HepG2 (cell line): ENCODE results near the gene HNF1B. TPM values are rescaled to one million over a fixed set of nuclear protein-coding genes. Genes with fewer than 3 reads are reported as not detected.
A peak's percentile ranks its signal among the peaks of the same experiment; 100 is the strongest.

ENCODE experiments used
- AGO1 ChIP-seq: fragments of 200-400 bp; formaldehyde crosslinking; IDR thresholded peaks from 2 replicates; pipeline ENCODE4 v1.6.1; 2017; ENCODE audit warnings: mild to moderate bottlenecking, low read depth, low read length, moderate library complexity; ENCODE audit not compliant: poor library complexity, severe bottlenecking
- CBX5 ChIP-seq: sonication (generic); formaldehyde crosslinking; IDR thresholded peaks from 2 replicates; pipeline ENCODE4 v1.4.0; 2020; ENCODE audit warnings: missing genetic modification reagents, borderline replicate concordance
- HDAC2 ChIP-seq: sonication (generic); formaldehyde crosslinking; IDR thresholded peaks from 2 replicates; pipeline ENCODE4 v1.4.0; 2020; ENCODE audit warnings: missing genetic modification reagents
- HIVEP1 ChIP-seq: sonication (generic); formaldehyde crosslinking; IDR thresholded peaks from 2 replicates; pipeline ENCODE4 v1.4.0; 2020; ENCODE audit warnings: mild to moderate bottlenecking, missing genetic modification reagents
- HNF1B ChIP-seq: sonication (generic); formaldehyde crosslinking; IDR thresholded peaks from 2 replicates; pipeline ENCODE4 v1.5.1; 2020; ENCODE audit warnings: mild to moderate bottlenecking, moderate library complexity, missing genetic modification reagents
- HNRNPL ChIP-seq: fragments of 200-400 bp; formaldehyde crosslinking; IDR thresholded peaks from 2 replicates; pipeline ENCODE4 v1.6.1; 2017; ENCODE audit warnings: mild to moderate bottlenecking, low read depth, low read length
- IKZF5 ChIP-seq: IDR thresholded peaks from 2 replicates; pipeline ENCODE4 v1.6.1; 2018; ENCODE audit warnings: missing genetic modification reagents, mild to moderate bottlenecking, missing compliant biosample characterization
- JDP2 ChIP-seq: sonication (generic); formaldehyde crosslinking; IDR thresholded peaks from 2 replicates; pipeline ENCODE4 v1.8.1; 2022; ENCODE audit warnings: missing genetic modification reagents, borderline replicate concordance
- KLF12 ChIP-seq: sonication (generic); formaldehyde crosslinking; IDR thresholded peaks from 2 replicates; pipeline ENCODE4 v1.4.0; 2020; ENCODE audit warnings: missing genetic modification reagents, borderline replicate concordance
- MAZ ChIP-seq, 2 experiments: sonication (generic) in 1 of 2; formaldehyde crosslinking in 1 of 2; IDR thresholded peaks; 2 replicates each; pipeline versions ENCODE4 v1.5.0 to v1.6.1; 2012 to 2020; ENCODE audit warnings: low read depth in 2 of 2, mild to moderate bottlenecking in 2 of 2, borderline replicate concordance in 1 of 2, improper control_type of control experiment in 1 of 2, low read length in 1 of 2, missing genetic modification reagents in 1 of 2, moderate library complexity in 1 of 2
- NFYC ChIP-seq: IDR thresholded peaks from 2 replicates; pipeline ENCODE4 v1.6.1; 2016; ENCODE audit warnings: missing genetic modification reagents, missing compliant biosample characterization
- NR2F2 ChIP-seq: IDR thresholded peaks from 2 replicates; pipeline ENCODE4 v1.6.1; 2012; ENCODE audit warnings: low read depth, inconsistent platforms, borderline replicate concordance
- POGZ ChIP-seq: sonication (generic); formaldehyde crosslinking; IDR thresholded peaks from 2 replicates; pipeline ENCODE4 v1.4.0; 2020; ENCODE audit warnings: mild to moderate bottlenecking, missing genetic modification reagents
- RFX1 ChIP-seq: fragments of 450-650 bp; IDR thresholded peaks from 2 replicates; pipeline ENCODE4 v1.6.1; 2017
- RXRA ChIP-seq: sonication (generic); formaldehyde crosslinking; IDR thresholded peaks from 2 replicates; pipeline ENCODE4 v1.5.1; 2020; ENCODE audit warnings: missing genetic modification reagents
- SMAD3 ChIP-seq: sonication (generic); formaldehyde crosslinking; IDR thresholded peaks from 2 replicates; pipeline ENCODE4 v1.4.0; 2020; ENCODE audit warnings: missing genetic modification reagents
- SNAPC2 ChIP-seq: sonication (generic); formaldehyde crosslinking; IDR thresholded peaks from 2 replicates; pipeline ENCODE4 v1.8.1; 2022; ENCODE audit warnings: mild to moderate bottlenecking, missing genetic modification reagents
- SRSF9 ChIP-seq: fragments of 200-400 bp; formaldehyde crosslinking; IDR thresholded peaks from 2 replicates; pipeline ENCODE4 v1.6.1; 2018; ENCODE audit warnings: borderline replicate concordance, mild to moderate bottlenecking, low read depth, low read length; ENCODE audit not compliant: insufficient read depth, poor library complexity, severe bottlenecking
- TEAD2 ChIP-seq: sonication (generic); formaldehyde crosslinking; IDR thresholded peaks from 2 replicates; pipeline ENCODE4 v1.9.0; 2021; ENCODE audit warnings: missing genetic modification reagents
- ZFAT ChIP-seq: sonication (generic); formaldehyde crosslinking; conservative IDR thresholded peaks from 2 replicates; pipeline ENCODE4 v1.8.1; 2023; ENCODE audit warnings: missing genetic modification reagents, inconsistent platforms
- ZFP91 ChIP-seq: sonication (generic); formaldehyde crosslinking; IDR thresholded peaks from 2 replicates; pipeline ENCODE4 v1.9.0; 2022; ENCODE audit warnings: missing genetic modification reagents, mild to moderate bottlenecking, borderline replicate concordance
- ZNF235 ChIP-seq: sonication (generic); formaldehyde crosslinking; IDR thresholded peaks from 2 replicates; pipeline ENCODE4 v1.8.1; 2023; ENCODE audit warnings: mild to moderate bottlenecking, missing genetic modification reagents, borderline replicate concordance
- ZNF260 ChIP-seq: sonication (generic); formaldehyde crosslinking; IDR thresholded peaks from 2 replicates; pipeline ENCODE4 v1.4.0; 2020; ENCODE audit warnings: missing genetic modification reagents, low read depth, mild to moderate bottlenecking, borderline replicate concordance
- ZNF512 ChIP-seq: sonication (generic); formaldehyde crosslinking; IDR thresholded peaks from 2 replicates; pipeline ENCODE4 v1.4.0; 2020; ENCODE audit warnings: mild to moderate bottlenecking, missing genetic modification reagents
- ZNF883 ChIP-seq: sonication (generic); formaldehyde crosslinking; IDR thresholded peaks from 2 replicates; pipeline ENCODE4 v1.5.1; 2020; ENCODE audit warnings: mild to moderate bottlenecking, missing genetic modification reagents; ENCODE audit errors: not compliant biosample characterization
- ZSCAN30 ChIP-seq: sonication (generic); formaldehyde crosslinking; IDR thresholded peaks from 2 replicates; pipeline ENCODE4 v1.5.0; 2020; ENCODE audit warnings: mild to moderate bottlenecking, missing genetic modification reagents
- polyA plus RNA-seq, 8 experiments: library from polyadenylated mRNA; depleted of rRNA in 3 of 8; stranded (reverse) in 7 of 8; unstranded in 1 of 8; fragments of >200 nt; fragmentation: Illumina TruSeq in 4 of 8; extraction: Trizol in 4 of 8; gene quantifications; 2 replicates each; pipeline versions ENCODE4 v1.2.1 to v1.2.3, GENCODE V29; 2011 to 2016; ENCODE audit warnings: low read depth in 4 of 8, missing spikeins in 1 of 8, mixed read lengths in 1 of 8; ENCODE audit not compliant: insufficient read depth in 1 of 8
- total RNA-seq, 5 experiments: library from RNA; depleted of rRNA; stranded (reverse); fragments of >200 nt; fragmentation: Illumina TruSeq; extraction: Trizol; gene quantifications; 2 replicates each; pipeline ENCODE4 v1.2.3, GENCODE V29; 2016; ENCODE audit warnings: low read depth in 1 of 5

The HNF1B gene
- total and polyA plus RNA-seq, 2 of the 13 experiments (the other 11 are each of a cell fraction or from before 2014, with no cell fraction given): 1.9 to 5.3 TPM

- TF ChIP-seq NR2F2: 0 out of 2 replicates have a peak, but pooled peaks have one; percentile 14
- no peak for TF ChIP-seq NFYC (CRISPR knock-in tag)
- 0 out of 2 replicates have a peak, but pooled peaks have one; percentile 37 for TF ChIP-seq SMAD3 (CRISPR knock-in tag)
- peak; percentile 78 for TF ChIP-seq HNF1B (CRISPR knock-in tag)
- no peak for TF ChIP-seq TEAD2 (CRISPR knock-in tag)
- no peak for TF ChIP-seq JDP2 (CRISPR knock-in tag)
- TF ChIP-seq RXRA (CRISPR knock-in tag): no peak
- TF ChIP-seq POGZ: no peak
- TF ChIP-seq ZSCAN30 (CRISPR knock-in tag): no peak
- no peak for TF ChIP-seq RFX1
- TF ChIP-seq CBX5 (CRISPR knock-in tag): no peak
- peak; percentile 71 for TF ChIP-seq HNRNPL
- TF ChIP-seq HIVEP1 (CRISPR knock-in tag): no peak; the same call in 1 of the 2 replicates
- TF ChIP-seq ZFAT (CRISPR knock-in tag): no peak
- TF ChIP-seq KLF12 (CRISPR knock-in tag): no peak; the same call in 1 of the 2 replicates
- no peak for TF ChIP-seq AGO1
- TF ChIP-seq ZNF883: no peak
- TF ChIP-seq SRSF9: no peak
- no peak for TF ChIP-seq MAZ (IDR thresholded peaks at IDR 0.05; ENCODE audit: borderline replicate concordance, low read depth, low read length)
- no peak; the same call in 1 of the 2 replicates for TF ChIP-seq MAZ (CRISPR knock-in tag; IDR thresholded peaks at IDR 0.05; ENCODE audit: low read depth)
- no peak for TF ChIP-seq ZFP91 (CRISPR knock-in tag)
- TF ChIP-seq ZNF235: no peak
- TF ChIP-seq SNAPC2 (CRISPR knock-in tag): no peak
- peak; percentile 36; the same call in 1 of the 2 replicates for TF ChIP-seq IKZF5 (CRISPR knock-in tag)
- TF ChIP-seq ZNF260: no peak
- TF ChIP-seq HDAC2 (CRISPR knock-in tag): 0 out of 2 replicates have a peak, but pooled peaks have one; percentile 39
- TF ChIP-seq ZNF512 (CRISPR knock-in tag): no peak
Observed at GRCh38 chr17:37743612-37743874, 1.3 kb downstream of the HNF1B start (continued).
